Small intestine (tissue), 7 donors: Measurements from ENCODE around the gene SMYD5. TPM values are rescaled to one million over a fixed set of nuclear protein-coding genes. Genes with fewer than 3 reads are reported as not detected.

Experiments used
- DNase-seq, 2 donors: peaks; one replicate each; pipeline versions ENCODE4 v3.0.0 to v3.0.0-alpha.2; 2013
- FAIRE-seq: peaks from 2 replicates; lab custom pipeline; 2012; peaks lifted over from hg19 to GRCh38; lab: Jason Lieb, UNC
- H3K27ac ChIP-seq, 3 donors: one replicate each; pipeline ENCODE4 v1.5.1; 2013; ENCODE audit warnings: low read length in 2 of 3, mild to moderate bottlenecking in 2 of 3, control low read depth in 1 of 3, inconsistent platforms in 1 of 3, low read depth in 1 of 3, moderate library complexity in 1 of 3
- H3K27me3 ChIP-seq, 3 donors: one replicate each; pipeline ENCODE4 v1.6.1; 2013; ENCODE audit warnings: low read length in 3 of 3, inconsistent platforms in 1 of 3; ENCODE audit not compliant: control insufficient read depth in 3 of 3, insufficient read depth in 3 of 3
- H3K36me3 ChIP-seq, 3 donors: one replicate each; pipeline ENCODE4 v1.6.1; 2013; ENCODE audit warnings: low read length in 3 of 3, inconsistent platforms in 1 of 3, low read depth in 1 of 3, mild to moderate bottlenecking in 1 of 3, moderate library complexity in 1 of 3; ENCODE audit not compliant: control insufficient read depth in 3 of 3, insufficient read depth in 2 of 3
- H3K4me1 ChIP-seq, 3 donors: one replicate each; pipeline ENCODE4 v1.6.1; 2013; ENCODE audit warnings: low read length in 2 of 3, inconsistent platforms in 1 of 3, low read depth in 1 of 3, mild to moderate bottlenecking in 1 of 3, moderate library complexity in 1 of 3; ENCODE audit not compliant: control insufficient read depth in 3 of 3, insufficient read depth in 2 of 3
- H3K4me3 ChIP-seq, 3 donors: one replicate each; pipeline ENCODE4 v1.5.1; 2013; ENCODE audit warnings: low read length in 3 of 3, control low read depth in 1 of 3, inconsistent platforms in 1 of 3, low read depth in 1 of 3, mild to moderate bottlenecking in 1 of 3, moderate library complexity in 1 of 3
- H3K9me3 ChIP-seq, 2 donors: one replicate each; pipeline ENCODE4 v1.6.1; 2013; ENCODE audit warnings: low read depth in 1 of 2, low read length in 1 of 2; ENCODE audit not compliant: control insufficient read depth in 2 of 2, insufficient read depth in 1 of 2
- WGBS, 3 donors: extraction: QIAGEN DNeasy Blood & Tissue Kit; methylation state at CpG; one replicate each; pipeline ENCODE4 v1.1.7; 2013; 5-methylcytosine and 5-hydroxymethylcytosine counted together
- polyA plus RNA-seq, 4 donors: library from polyadenylated mRNA; stranded (reverse) in 3 of 4; unstranded in 1 of 4; fragments of 200-250 nt in 3 of 4; fragments of 120-200 nt in 1 of 4; gene quantifications; one replicate each; pipeline versions ENCODE4 v1.2.1 to v1.2.3, GENCODE V29; 2013
- donor health status: healthy with polysubstance abuse.
- donor health status: control.
- donor health status: control.
- donor health status: Bipolar disorder and iron deficiency.
- donor health status: healthy.

The SMYD5 gene
- polyA plus RNA-seq, 4 donors, result 3.1 to 26.2 (median 10.7) TPM

GRCh38 chr2:73238149-73238548 is 24.1 kb downstream of the SMYD5 start:
- 79 to 87% (median 82%) methylated on average over 3 of the region's 3 CpGs for WGBS, 3 donors
- no peak overlapping the region for H3K4me3 ChIP-seq
- H3K27ac ChIP-seq, result no peak overlapping the region
- FAIRE-seq, result no peak
- DNase-seq, result no peak
- H3K36me3 ChIP-seq, result peaks cover 8 to 18% (median 13%) of the 10 kb centered on the region in 3 donors
- H3K9me3 ChIP-seq, result no peaks in the 10 kb centered on the region
- H3K27me3 ChIP-seq, result no peaks in the 10 kb centered on the region
- peaks cover 2 to 3% (median 2%) of the 10 kb centered on the region in 3 donors for H3K4me1 ChIP-seq

GRCh38 chr2:73238976-73239375 is 24.9 kb downstream of the SMYD5 start:
- 87 to 91% (median 88%) methylated on average over 1 of the region's 1 CpG for WGBS, 3 donors
- H3K36me3 ChIP-seq, result peaks cover 8 to 20% (median 15%) of the 10 kb centered on the region in 3 donors
- H3K4me3 ChIP-seq, result no peak overlapping the region
- DNase-seq, result no peak
- H3K27ac ChIP-seq, result no peak overlapping the region
- H3K4me1 ChIP-seq, result peaks cover 2 to 3% (median 2%) of the 10 kb centered on the region in 3 donors
- no peaks in the 10 kb centered on the region for H3K9me3 ChIP-seq
- no peak for FAIRE-seq
- H3K27me3 ChIP-seq, result no peaks in the 10 kb centered on the region

GRCh38 chr2:73239776-73240175 is 25.7 kb downstream of the SMYD5 start:
- WGBS, 3 donors, result 45 to 54% (median 54%) methylated on average over 3 of the region's 3 CpGs
- FAIRE-seq (no peak), DNase-seq (no peak)
- Histone ChIP-seq H3K27me3 (no peaks in the 10 kb centered on the region), H3K9me3 (no peaks in the 10 kb centered on the region), H3K4me1 (peaks cover 2 to 3% (median 2%) of the 10 kb centered on the region in 3 donors), H3K36me3 (peaks cover 11 to 26% (median 22%) of the 10 kb centered on the region in 3 donors), H3K27ac (no peak overlapping the region), H3K4me3 (no peak overlapping the region)

- no peaks in the 10 kb centered on the region for H3K4me1 ChIP-seq
- no peak overlapping the region for H3K27ac ChIP-seq
- no peak for DNase-seq
- 40 to 61% (median 44%) methylated on average over 5 of the region's 5 CpGs for WGBS, 3 donors
- FAIRE-seq, result no peak
- H3K27me3 ChIP-seq, result no peaks in the 10 kb centered on the region
- H3K36me3 ChIP-seq, result peaks cover 30 to 44% (median 40%) of the 10 kb centered on the region in 3 donors
- no peaks in the 10 kb centered on the region for H3K9me3 ChIP-seq
- no peak overlapping the region for H3K4me3 ChIP-seq
Observed at GRCh38 chr2:73243884-73244570, 30.0 kb downstream of the SMYD5 start.

- whole genome bisulfite sequencing, 3 donors, result 79 to 90% (median 85%) methylated on average over 3 of the region's 3 CpGs
- H3K9me3 ChIP-seq, result no peaks in the 10 kb centered on the region
- DNase-seq, result no peak
- no peak for FAIRE-seq
- H3K36me3 ChIP-seq, result peaks cover 27 to 42% (median 41%) of the 10 kb centered on the region in 3 donors
- no peak overlapping the region for H3K27ac ChIP-seq
- no peaks in the 10 kb centered on the region for H3K27me3 ChIP-seq
- H3K4me3 ChIP-seq, result no peak overlapping the region
- H3K4me1 ChIP-seq, result no peaks in the 10 kb centered on the region
Observed at GRCh38 chr2:73244580-73244979, 30.5 kb downstream of the SMYD5 start.

- DNase-seq (no peak), FAIRE-seq (no peak)
- Histone ChIP-seq H3K4me3 (no peak overlapping the region), H3K27me3 (no peaks in the 10 kb centered on the region), H3K4me1 (no peaks in the 10 kb centered on the region), H3K9me3 (no peaks in the 10 kb centered on the region), H3K36me3 (peaks cover 34 to 57% (median 42%) of the 10 kb centered on the region in 3 donors), H3K27ac (no peak overlapping the region)
- WGBS, 3 donors, result 54 to 79% (median 74%) methylated on average over 3 of the region's 3 CpGs
Observed at GRCh38 chr2:73246850-73247249, 32.8 kb downstream of the SMYD5 start.

- FAIRE-seq (no peak), DNase-seq (no peak)
- peaks cover 35 to 67% (median 38%) of the 10 kb centered on the region in 3 donors for H3K36me3 ChIP-seq
- no peak overlapping the region for H3K27ac ChIP-seq
- H3K4me3 ChIP-seq, result no peak overlapping the region
- H3K9me3 ChIP-seq, result no peaks in the 10 kb centered on the region
- WGBS, 3 donors, result 88 to 92% (median 91%) methylated on average over 9 of the region's 9 CpGs
- no peaks in the 10 kb centered on the region for H3K27me3 ChIP-seq
- H3K4me1 ChIP-seq, result no peaks in the 10 kb centered on the region
Observed at GRCh38 chr2:73249636-73250035, 35.6 kb downstream of the SMYD5 start.

GRCh38 chr2:73250872-73251846 is 37.1 kb downstream of the SMYD5 start:
- DNase-seq, result no peak
- H3K9me3 ChIP-seq, result no peaks in the 10 kb centered on the region
- no peaks in the 10 kb centered on the region for H3K27me3 ChIP-seq
- H3K27ac ChIP-seq, result no peak overlapping the region
- no peak overlapping the region for H3K4me3 ChIP-seq
- peaks cover 31 to 81% (median 32%) of the 10 kb centered on the region in 3 donors for H3K36me3 ChIP-seq
- no peaks in the 10 kb centered on the region for H3K4me1 ChIP-seq
- no peak for FAIRE-seq
- 78 to 91% (median 81%) methylated on average over 17 of the region's 17 CpGs for WGBS, 3 donors
